GM18517 (cell line): ENCODE data around the gene WDR11.
"Not testable (repeated sequence)": the region's sequence is repeated elsewhere in the genome, so short reads cannot be mapped to it uniquely, and the experiment has no call there.

ENCODE experiments used
- ATAC-seq: cut with Tn5 transposase; IDR thresholded peaks from one replicate; pipeline ENCODE4 v1.9.1; 2021; ENCODE audit warnings: mild to moderate bottlenecking, moderate library complexity; ENCODE audit not compliant: unreplicated experiment

The WDR11 gene

GRCh38 chr10:120854388-120854787 is 3.2 kb downstream of the WDR11 start:
- no peak for ATAC-seq

GRCh38 chr10:120861178-120861855 is 10.2 kb downstream of the WDR11 start:
- no peak for ATAC-seq

GRCh38 chr10:120873741-120874140 is 22.6 kb downstream of the WDR11 start:
- ATAC-seq: no peak

GRCh38 chr10:120883071-120883470 is 31.9 kb downstream of the WDR11 start:
- ATAC-seq: no peak

- no peak for ATAC-seq
Measured at GRCh38 chr10:120887482-120887881, 36.3 kb downstream of the WDR11 start.

- no peak for ATAC-seq
Measured at GRCh38 chr10:120891365-120891764, 40.2 kb downstream of the WDR11 start.

GRCh38 chr10:120894556-120894955 is 43.4 kb downstream of the WDR11 start:
- ATAC-seq: no peak

- ATAC-seq: no peak
Measured at GRCh38 chr10:120897343-120897742, 46.2 kb downstream of the WDR11 start.

GRCh38 chr10:120905268-120905667 is 54.1 kb downstream of the WDR11 start:
- no peak for ATAC-seq

- ATAC-seq: no peak
Measured at GRCh38 chr10:120917521-120918250, 66.5 kb downstream of the WDR11 start.

GRCh38 chr10:120923886-120924285 is 72.7 kb downstream of the WDR11 start:
- ATAC-seq: not testable (repeated sequence)

GRCh38 chr10:120926611-120927010 is 75.4 kb downstream of the WDR11 start:
- ATAC-seq: no peak

GRCh38 chr10:120927352-120927751 is 76.2 kb downstream of the WDR11 start:
- no peak for ATAC-seq

GRCh38 chr10:120929166-120929565 is 78.0 kb downstream of the WDR11 start:
- ATAC-seq: no peak

GRCh38 chr10:120931423-120931822 is 80.3 kb downstream of the WDR11 start:
- ATAC-seq: no peak

GRCh38 chr10:120931999-120932398 is 80.8 kb downstream of the WDR11 start:
- no peak for ATAC-seq

GRCh38 chr10:120938822-120939221 is 87.7 kb downstream of the WDR11 start:
- no peak for ATAC-seq

GRCh38 chr10:120940299-120940900 is 89.2 kb downstream of the WDR11 start:
- ATAC-seq: no peak

- no peak for ATAC-seq
Measured at GRCh38 chr10:120941501-120941900, 90.3 kb downstream of the WDR11 start.

GRCh38 chr10:120942806-120943413 is 91.7 kb downstream of the WDR11 start:
- ATAC-seq: peak; percentile 85

GRCh38 chr10:120943542-120943941 is 92.4 kb downstream of the WDR11 start:
- ATAC-seq: no peak
